Measurements from ENCODE around the gene CCDC186. TPM values are rescaled to one million over a fixed set of nuclear protein-coding genes. Genes with fewer than 3 reads are reported as not detected.

Gene CCDC186
- total and polyA plus RNA-seq, 2 of the 4 experiments (the other 2 are of a cell fraction), result 3.0 to 6.1 TPM

DNA sequence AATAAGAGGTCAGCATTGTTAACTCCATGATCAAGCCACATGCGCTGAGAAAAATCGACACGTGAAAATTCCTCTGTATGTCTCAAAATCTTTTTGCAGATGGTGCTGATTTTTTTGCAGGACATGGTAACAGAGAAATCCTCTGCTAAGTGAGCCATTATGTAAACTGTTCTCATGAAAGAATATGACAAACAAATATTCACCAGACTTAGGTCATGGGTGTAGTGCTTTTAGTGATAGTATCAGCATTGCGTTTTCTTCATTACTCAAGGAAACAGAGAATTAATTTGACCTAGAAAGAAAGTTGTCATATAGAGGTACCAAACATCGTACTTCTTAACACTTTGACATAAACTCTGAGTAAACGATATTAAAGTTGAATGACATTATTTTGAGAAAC is 95.7 kb downstream of the CCDC186 start:
- H3K23ac ChIP-seq (ENCODE audit: low read depth, low read length), result no peak overlapping the region
- no peak for ATAC-seq (ENCODE audit: low read depth)
- no peak overlapping the region for H3K4ac ChIP-seq (ENCODE audit: low read depth, low read length)
- H3K56ac ChIP-seq (ENCODE audit: extremely low read depth, insufficient read depth, low read length), result no peak overlapping the region
- H4K20me1 ChIP-seq (ENCODE audit: insufficient read depth, low read length), result no peaks in the 10 kb centered on the region
- intact Hi-C loops (cut with micrococcal nuclease), result no loop called here
- in situ Hi-C loops (cut with MboI; ENCODE audit: low sequenced_read_pairs), result no loop called here
- H3K9ac ChIP-seq (ENCODE audit: low read depth, low read length), result no peak overlapping the region
- H2BK20ac ChIP-seq (ENCODE audit: low read depth, low read length), result no peak overlapping the region
- no CpG with 5 or more reads among the region's 6 CpGs for WGBS, 2 experiments (ENCODE audit: extremely low coverage in 2 of 2, insufficient read length in 1 of 2)
- no peak overlapping the region for H2AFZ ChIP-seq (replicated peaks; ENCODE audit: low read length, poor library complexity)
- CTCF ChIA-PET, result no interaction called here
- H4K5ac ChIP-seq (ENCODE audit: low read depth, low read length), result no peak overlapping the region
- no peaks in the 10 kb centered on the region for H3K9me3 ChIP-seq (ENCODE audit: control insufficient read depth, insufficient read depth, low read length)
- no peak overlapping the region for H2BK5ac ChIP-seq (ENCODE audit: low read depth, low read length, poor library complexity, severe bottlenecking)
- H3K27me3 ChIP-seq (ENCODE audit: control insufficient read depth, insufficient read depth, low read length), result peaks cover 6% of the 10 kb centered on the region
- H3K79me1 ChIP-seq (ENCODE audit: low read depth in 1 of 2, low read length in 2 of 2), result no peaks in the 10 kb centered on the region
- no peak overlapping the region for H3K27ac ChIP-seq (ENCODE audit: insufficient read depth, low read length)
- H2BK15ac ChIP-seq (ENCODE audit: low read depth, low read length), result no peak overlapping the region
- no peak overlapping the region for H3K4me2 ChIP-seq (ENCODE audit: low read depth, low read length)
- H3K9me1 ChIP-seq (ENCODE audit: insufficient read depth, low read length), result no peaks in the 10 kb centered on the region
- H3K18ac ChIP-seq (ENCODE audit: low read depth, low read length), result no peak overlapping the region
- no peak overlapping the region for H2AK9ac ChIP-seq (replicated peaks; ENCODE audit: low read depth, low read length, poor library complexity)
- H2BK120ac ChIP-seq (ENCODE audit: low read depth, low read length), result no peak overlapping the region
- no peak overlapping the region for H4K91ac ChIP-seq (ENCODE audit: insufficient read depth, low read depth, low read length)
- no peak overlapping the region for H4K8ac ChIP-seq (ENCODE audit: low read depth in 2 of 2, low read length in 2 of 2)
- no peak for TF ChIP-seq RFX5 (IDR thresholded peaks at IDR 0.05; ENCODE audit: low read depth, low read length)
- TF ChIP-seq, protein P1, sequence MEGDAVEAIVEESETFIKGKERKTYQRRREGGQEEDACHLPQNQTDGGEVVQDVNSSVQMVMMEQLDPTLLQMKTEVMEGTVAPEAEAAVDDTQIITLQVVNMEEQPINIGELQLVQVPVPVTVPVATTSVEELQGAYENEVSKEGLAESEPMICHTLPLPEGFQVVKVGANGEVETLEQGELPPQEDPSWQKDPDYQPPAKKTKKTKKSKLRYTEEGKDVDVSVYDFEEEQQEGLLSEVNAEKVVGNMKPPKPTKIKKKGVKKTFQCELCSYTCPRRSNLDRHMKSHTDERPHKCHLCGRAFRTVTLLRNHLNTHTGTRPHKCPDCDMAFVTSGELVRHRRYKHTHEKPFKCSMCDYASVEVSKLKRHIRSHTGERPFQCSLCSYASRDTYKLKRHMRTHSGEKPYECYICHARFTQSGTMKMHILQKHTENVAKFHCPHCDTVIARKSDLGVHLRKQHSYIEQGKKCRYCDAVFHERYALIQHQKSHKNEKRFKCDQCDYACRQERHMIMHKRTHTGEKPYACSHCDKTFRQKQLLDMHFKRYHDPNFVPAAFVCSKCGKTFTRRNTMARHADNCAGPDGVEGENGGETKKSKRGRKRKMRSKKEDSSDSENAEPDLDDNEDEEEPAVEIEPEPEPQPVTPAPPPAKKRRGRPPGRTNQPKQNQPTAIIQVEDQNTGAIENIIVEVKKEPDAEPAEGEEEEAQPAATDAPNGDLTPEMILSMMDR (conservative IDR thresholded peaks at IDR 0.05; ENCODE audit: low read depth, low read length), result no peak
- TF ChIP-seq MXI1 (IDR thresholded peaks at IDR 0.05; ENCODE audit: borderline replicate concordance, low read depth, low read length), result no peak
- no peak for TF ChIP-seq RAD21 (IDR thresholded peaks at IDR 0.05; ENCODE audit: low read length)
- no peak for TF ChIP-seq RCOR1 (IDR thresholded peaks at IDR 0.05; ENCODE audit: insufficient replicate concordance, low read length)
- TF ChIP-seq FOS (IDR thresholded peaks at IDR 0.05; ENCODE audit: low read depth, low read length), result no peak
- TF ChIP-seq CHD1 (IDR thresholded peaks at IDR 0.05; ENCODE audit: low read depth, low read length), result no peak
- no peak for TF ChIP-seq SMC3 (IDR thresholded peaks at IDR 0.05; ENCODE audit: low read depth, low read length)
- no peak overlapping the region for H3K4me3 ChIP-seq (ENCODE audit: insufficient read depth, low read depth, low read length)
- BruUV-seq (replicated peaks), result no TSS peak
- H3K14ac ChIP-seq (replicated peaks; ENCODE audit: low read depth, low read length), result no peak overlapping the region
- dilution Hi-C loops (cut with HindIII; ENCODE audit: low sequenced_read_pairs, unreplicated experiment), result no loop called here
- no peak for DNase-seq
- no peaks in the 10 kb centered on the region for H3K4me1 ChIP-seq (ENCODE audit: control insufficient read depth, insufficient read depth, low read length)
- no peak overlapping the region for H2AK5ac ChIP-seq (ENCODE audit: low read depth, low read length)
- POLR2A ChIA-PET (ENCODE audit: unreplicated experiment), result no interaction called here
- H3K36me3 ChIP-seq (ENCODE audit: control insufficient read depth, insufficient read depth, low read length), result no peaks in the 10 kb centered on the region
